ENCODE results near the gene KIF13A. TPM values are rescaled to one million over a fixed set of nuclear protein-coding genes. Genes with fewer than 3 reads are reported as not detected.

KIF13A gene
- total and polyA plus RNA-seq, 2 experiments from 2014 or later = 8.4 to 28.2 TPM

DNA sequence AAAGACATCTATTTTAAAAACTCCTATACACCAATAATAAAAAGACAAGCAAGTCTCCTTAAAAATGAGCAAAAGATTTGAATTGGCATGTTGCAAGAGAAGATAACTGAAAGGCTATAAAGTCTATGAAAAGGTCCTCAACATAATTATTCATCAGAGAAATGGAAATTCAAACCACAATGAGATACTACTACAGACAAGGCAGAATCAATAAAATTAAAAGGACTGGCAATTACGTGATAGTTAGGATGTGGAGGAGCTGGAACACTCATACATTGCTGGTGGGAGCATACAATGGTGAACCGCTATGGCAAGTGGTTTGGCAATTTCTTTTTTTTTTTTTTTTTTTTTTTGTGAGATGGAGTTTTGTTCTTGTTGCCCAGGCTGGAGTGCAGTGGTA, 43.8 kb upstream of the KIF13A start:
- H3K4me3 ChIP-seq = no peak overlapping the region
- no peaks in the 10 kb centered on the region for H3K36me3 ChIP-seq (ENCODE audit: insufficient read depth)
- no peaks in the 10 kb centered on the region for H3K36me3 Mint-ChIP-seq (ENCODE audit: low read depth)
- TF ChIP-seq, protein P1, sequence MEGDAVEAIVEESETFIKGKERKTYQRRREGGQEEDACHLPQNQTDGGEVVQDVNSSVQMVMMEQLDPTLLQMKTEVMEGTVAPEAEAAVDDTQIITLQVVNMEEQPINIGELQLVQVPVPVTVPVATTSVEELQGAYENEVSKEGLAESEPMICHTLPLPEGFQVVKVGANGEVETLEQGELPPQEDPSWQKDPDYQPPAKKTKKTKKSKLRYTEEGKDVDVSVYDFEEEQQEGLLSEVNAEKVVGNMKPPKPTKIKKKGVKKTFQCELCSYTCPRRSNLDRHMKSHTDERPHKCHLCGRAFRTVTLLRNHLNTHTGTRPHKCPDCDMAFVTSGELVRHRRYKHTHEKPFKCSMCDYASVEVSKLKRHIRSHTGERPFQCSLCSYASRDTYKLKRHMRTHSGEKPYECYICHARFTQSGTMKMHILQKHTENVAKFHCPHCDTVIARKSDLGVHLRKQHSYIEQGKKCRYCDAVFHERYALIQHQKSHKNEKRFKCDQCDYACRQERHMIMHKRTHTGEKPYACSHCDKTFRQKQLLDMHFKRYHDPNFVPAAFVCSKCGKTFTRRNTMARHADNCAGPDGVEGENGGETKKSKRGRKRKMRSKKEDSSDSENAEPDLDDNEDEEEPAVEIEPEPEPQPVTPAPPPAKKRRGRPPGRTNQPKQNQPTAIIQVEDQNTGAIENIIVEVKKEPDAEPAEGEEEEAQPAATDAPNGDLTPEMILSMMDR (conservative IDR thresholded peaks at IDR 0.05; ENCODE audit: low read depth in 2 of 2) = no peak
- TF ChIP-seq POLR2AphosphoS5 (IDR thresholded peaks at IDR 0.05; ENCODE audit: low read depth) (no peak), EZH2phosphoT487 (IDR thresholded peaks at IDR 0.05; ENCODE audit: unreplicated experiment) (no peak), STAT1 (IDR thresholded peaks at IDR 0.05; ENCODE audit: unreplicated experiment) (no peak), EZH2 (IDR thresholded peaks at IDR 0.05; ENCODE audit: low read depth, unreplicated experiment) (no peak), JUNB (IDR thresholded peaks at IDR 0.05; ENCODE audit: unreplicated experiment) (no peak), NANOG (IDR thresholded peaks at IDR 0.05; ENCODE audit: borderline replicate concordance) (no peak), ZNF331 (CRISPR knock-in tag; IDR thresholded peaks at IDR 0.05; ENCODE audit: low read depth) (no peak), ZNF114 (CRISPR knock-in tag; IDR thresholded peaks at IDR 0.05) (no peak), CREB1 (CRISPR knock-in tag; IDR thresholded peaks at IDR 0.05; ENCODE audit: low read depth) (no peak)
- TF ChIP-seq, protein P2, sequence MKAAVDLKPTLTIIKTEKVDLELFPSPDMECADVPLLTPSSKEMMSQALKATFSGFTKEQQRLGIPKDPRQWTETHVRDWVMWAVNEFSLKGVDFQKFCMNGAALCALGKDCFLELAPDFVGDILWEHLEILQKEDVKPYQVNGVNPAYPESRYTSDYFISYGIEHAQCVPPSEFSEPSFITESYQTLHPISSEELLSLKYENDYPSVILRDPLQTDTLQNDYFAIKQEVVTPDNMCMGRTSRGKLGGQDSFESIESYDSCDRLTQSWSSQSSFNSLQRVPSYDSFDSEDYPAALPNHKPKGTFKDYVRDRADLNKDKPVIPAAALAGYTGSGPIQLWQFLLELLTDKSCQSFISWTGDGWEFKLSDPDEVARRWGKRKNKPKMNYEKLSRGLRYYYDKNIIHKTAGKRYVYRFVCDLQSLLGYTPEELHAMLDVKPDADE (IDR thresholded peaks at IDR 0.05) = no peak
- TF ChIP-seq, protein P3, sequence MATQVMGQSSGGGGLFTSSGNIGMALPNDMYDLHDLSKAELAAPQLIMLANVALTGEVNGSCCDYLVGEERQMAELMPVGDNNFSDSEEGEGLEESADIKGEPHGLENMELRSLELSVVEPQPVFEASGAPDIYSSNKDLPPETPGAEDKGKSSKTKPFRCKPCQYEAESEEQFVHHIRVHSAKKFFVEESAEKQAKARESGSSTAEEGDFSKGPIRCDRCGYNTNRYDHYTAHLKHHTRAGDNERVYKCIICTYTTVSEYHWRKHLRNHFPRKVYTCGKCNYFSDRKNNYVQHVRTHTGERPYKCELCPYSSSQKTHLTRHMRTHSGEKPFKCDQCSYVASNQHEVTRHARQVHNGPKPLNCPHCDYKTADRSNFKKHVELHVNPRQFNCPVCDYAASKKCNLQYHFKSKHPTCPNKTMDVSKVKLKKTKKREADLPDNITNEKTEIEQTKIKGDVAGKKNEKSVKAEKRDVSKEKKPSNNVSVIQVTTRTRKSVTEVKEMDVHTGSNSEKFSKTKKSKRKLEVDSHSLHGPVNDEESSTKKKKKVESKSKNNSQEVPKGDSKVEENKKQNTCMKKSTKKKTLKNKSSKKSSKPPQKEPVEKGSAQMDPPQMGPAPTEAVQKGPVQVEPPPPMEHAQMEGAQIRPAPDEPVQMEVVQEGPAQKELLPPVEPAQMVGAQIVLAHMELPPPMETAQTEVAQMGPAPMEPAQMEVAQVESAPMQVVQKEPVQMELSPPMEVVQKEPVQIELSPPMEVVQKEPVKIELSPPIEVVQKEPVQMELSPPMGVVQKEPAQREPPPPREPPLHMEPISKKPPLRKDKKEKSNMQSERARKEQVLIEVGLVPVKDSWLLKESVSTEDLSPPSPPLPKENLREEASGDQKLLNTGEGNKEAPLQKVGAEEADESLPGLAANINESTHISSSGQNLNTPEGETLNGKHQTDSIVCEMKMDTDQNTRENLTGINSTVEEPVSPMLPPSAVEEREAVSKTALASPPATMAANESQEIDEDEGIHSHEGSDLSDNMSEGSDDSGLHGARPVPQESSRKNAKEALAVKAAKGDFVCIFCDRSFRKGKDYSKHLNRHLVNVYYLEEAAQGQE (IDR thresholded peaks at IDR 0.05; ENCODE audit: unreplicated experiment) = no peak
- peaks cover 4% of the 10 kb centered on the region; the same call in 1 of the 2 replicates for H3K4me1 ChIP-seq (ENCODE audit: insufficient read depth)
- no peaks in the 10 kb centered on the region for H3K27me3 ChIP-seq (ENCODE audit: insufficient read depth)
- ATAC-seq = no peak
- H3K4me3 Mint-ChIP-seq = no peak overlapping the region
- no peaks in the 10 kb centered on the region for H3K9me2 ChIP-seq (ENCODE audit: insufficient read depth)
- H3K27ac Mint-ChIP-seq = no peak overlapping the region
- H2AFZ ChIP-seq = no peak overlapping the region; the same call in 1 of the 2 replicates
- H3K9me3 Mint-ChIP-seq = no peaks in the 10 kb centered on the region
- H3K4me1 Mint-ChIP-seq = peaks cover 2% of the 10 kb centered on the region; the same call in 1 of the 3 replicates
- no peaks in the 10 kb centered on the region for H3K27me3 Mint-ChIP-seq (ENCODE audit: insufficient read depth, low read depth, poor library complexity)
- no peaks in the 10 kb centered on the region for H3K79me2 ChIP-seq (replicated peaks; ENCODE audit: insufficient read depth)
- H3K4me2 ChIP-seq = no peak overlapping the region
- no peak overlapping the region for H3K27ac ChIP-seq (ENCODE audit: low read depth)
- no peaks in the 10 kb centered on the region for H3F3A ChIP-seq (replicated peaks; ENCODE audit: low read depth)
- no peaks in the 10 kb centered on the region for H4K20me1 ChIP-seq (replicated peaks; ENCODE audit: insufficient read depth)
- no peak for DNase-seq (ENCODE audit: low spot score)

Data from GM23338 (cell line).